GM21786 (cell line): ENCODE results near the gene ZDHHC4.

Source experiments
- ATAC-seq: cut with Tn5 transposase; IDR thresholded peaks from one replicate; pipeline ENCODE4 v1.9.1; 2021; ENCODE audit not compliant: unreplicated experiment

Gene ZDHHC4

GRCh38 chr7:6604458-6604857 is 27.2 kb downstream of the ZDHHC4 start:
- ATAC-seq: no peak

- no peak for ATAC-seq
Measured at GRCh38 chr7:6606866-6607583, 29.8 kb downstream of the ZDHHC4 start.

- no peak for ATAC-seq
Measured at GRCh38 chr7:6607651-6608051, 30.4 kb downstream of the ZDHHC4 start.

DNA sequence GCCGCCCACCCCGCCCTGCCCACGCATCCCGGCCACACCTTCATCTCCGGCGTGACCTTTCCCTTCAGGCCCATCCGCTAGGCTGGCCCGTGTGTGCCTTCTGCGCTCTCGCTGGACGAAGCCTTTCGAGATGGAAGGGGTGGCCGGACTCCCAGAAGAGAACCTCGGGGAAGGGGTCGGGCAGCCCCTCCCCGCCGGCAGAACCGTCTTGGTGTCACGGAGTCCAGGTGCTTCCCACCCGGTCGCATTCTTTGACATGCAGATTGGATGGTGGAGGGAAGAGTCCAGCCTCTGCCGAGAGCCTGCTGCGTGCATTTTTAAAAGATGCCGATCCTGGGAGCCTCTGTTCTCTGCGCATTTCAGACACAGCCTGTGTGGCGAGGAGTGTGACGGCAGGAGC is 30.8 kb downstream of the ZDHHC4 start:
- no peak for ATAC-seq

DNA sequence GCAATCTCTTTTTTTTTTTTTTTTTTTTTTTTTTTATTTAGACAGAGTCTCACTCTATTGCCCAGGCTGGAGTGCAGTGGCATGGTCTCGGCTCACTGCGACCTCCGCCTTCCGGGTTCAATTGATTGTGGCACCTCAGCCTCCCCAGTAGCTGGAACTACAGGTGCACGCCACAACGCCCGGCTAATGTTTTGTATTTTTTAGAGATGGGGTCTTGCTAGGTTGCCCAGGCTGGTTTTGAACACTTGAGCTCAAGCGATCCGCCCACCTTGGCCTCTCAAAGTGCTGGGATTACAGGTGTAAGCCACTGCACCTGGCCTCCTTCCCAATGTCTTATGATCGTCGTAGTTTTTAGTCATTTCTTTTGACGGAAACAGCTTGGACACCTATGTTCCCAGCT is 31.5 kb downstream of the ZDHHC4 start:
- no peak for ATAC-seq

DNA sequence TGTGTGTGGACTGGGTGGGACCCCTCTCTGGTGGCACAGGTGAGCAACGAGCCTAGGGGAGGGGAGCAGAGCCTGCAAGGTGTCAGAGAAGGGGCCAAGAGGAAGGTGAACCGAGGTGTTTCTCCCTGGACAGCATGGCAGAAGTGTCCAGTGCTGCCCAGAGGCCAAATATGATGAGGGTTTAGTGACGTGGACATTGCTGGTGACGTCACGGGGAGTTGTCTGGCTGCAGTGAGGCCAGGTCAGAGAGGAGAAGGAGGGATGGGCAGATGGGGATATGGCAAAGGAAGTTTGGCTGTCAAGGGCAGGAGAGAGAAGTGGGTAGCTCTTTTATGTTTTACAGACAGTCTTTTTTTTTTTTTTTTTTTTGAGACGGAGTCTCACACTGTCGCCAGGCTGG is 35.6 kb downstream of the ZDHHC4 start:
- no peak for ATAC-seq

DNA sequence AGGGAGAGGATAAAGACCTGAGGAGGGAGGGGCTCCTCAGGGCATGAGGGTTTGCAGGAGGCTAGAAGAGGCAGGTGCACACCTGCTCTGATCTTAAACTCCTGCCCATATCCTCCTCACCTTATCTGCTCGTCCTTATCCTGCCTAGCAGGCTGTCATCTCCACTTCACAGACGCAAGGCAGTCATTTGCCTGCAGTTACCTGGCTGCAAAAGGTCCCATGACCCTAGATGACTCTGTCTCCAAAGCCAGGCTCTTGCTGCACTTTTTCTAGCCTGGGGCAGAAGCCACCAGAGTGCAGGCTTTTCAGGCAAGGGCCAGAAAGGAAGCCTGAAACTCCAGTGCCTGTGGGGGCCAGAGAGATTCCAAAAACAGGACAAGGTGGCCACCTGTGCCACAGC is 36.5 kb downstream of the ZDHHC4 start:
- no peak for ATAC-seq

DNA sequence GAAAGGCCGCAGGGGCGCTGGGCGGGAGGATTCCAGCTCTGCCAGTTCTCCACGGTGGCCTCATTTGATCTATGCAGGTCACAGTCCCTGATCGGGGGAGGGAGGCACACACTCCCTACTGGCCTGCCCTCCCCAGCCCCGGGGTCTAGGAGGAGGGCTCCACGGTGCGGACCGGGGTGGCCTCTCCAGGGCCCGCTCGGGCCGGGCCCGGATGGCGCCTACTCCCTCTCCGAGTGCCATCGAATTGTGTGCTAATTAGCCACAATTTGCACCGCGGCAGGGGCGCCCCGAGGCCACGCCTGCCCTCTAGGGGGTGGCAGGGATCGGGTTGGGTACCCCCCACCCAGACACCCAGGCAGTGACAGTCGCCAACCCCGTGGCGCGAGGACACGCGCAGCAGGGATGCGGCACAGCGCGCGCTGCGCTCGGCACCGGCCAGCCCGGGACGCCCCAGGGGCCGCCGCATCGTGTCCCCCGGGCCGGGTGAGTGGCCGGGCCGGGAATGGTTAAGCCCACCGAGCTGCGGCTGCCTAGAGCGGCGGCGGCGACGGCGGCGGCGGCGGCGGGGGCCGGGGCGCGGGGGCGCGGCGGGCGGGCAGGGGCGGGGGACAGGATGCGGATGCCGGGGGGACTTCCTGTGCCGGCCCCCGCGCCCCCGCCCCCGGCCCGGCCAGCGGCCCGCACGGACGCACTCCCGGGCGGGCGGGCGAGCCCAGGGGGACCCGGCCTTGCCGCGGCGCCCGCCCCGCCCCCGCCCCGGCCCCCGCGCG is 37.9 kb downstream of the ZDHHC4 start, which contains the start of gene ZNF853:
Gene ZNF853, plus strand, starts transcription at position 658 of the 770 bp plus-strand sequence. CDS start 565 bp downstream, outside the sequence.
- ATAC-seq: no peak

DNA sequence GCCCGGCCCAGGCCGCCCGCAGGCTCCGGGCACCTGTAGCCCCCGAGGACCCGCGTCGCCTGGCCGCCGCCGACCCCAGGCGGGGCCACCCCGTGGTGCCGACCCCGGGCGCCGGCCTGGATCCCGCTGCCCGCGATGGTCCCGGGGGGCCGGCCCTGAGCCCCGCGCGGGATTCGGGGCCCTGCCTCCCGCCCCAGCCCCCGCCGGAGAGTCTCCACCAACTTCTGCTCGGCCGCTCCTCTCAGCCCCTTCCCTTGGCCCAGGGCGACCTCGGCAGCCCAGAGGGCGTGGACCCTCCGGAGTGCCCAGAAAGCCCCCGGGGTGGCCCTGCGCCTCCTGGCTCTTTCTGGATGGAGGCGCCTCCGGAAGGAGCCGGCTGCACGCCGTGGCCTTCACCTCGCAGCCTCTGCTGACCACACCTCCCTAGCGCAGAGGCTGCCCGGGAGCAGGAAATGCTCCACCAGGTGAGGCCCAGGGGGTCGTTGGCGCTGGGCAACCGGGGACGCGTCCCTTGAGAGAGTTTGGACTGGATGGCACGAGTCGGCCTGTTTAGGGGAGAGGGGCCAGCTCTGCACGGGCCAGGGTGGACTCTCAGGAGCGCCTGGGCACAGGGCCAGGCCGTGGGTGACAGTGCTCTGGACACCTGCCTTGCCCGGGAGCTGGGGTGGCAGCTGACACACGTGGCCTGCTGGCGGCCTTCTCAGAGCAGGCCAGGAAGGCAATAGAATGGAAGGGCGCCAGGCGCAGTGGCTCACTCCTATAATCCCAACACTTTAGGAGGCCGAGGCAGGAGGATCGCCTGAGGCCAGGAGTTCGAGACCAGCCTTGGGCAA is 38.7 kb downstream of the ZDHHC4 start:
- no peak for ATAC-seq

GRCh38 chr7:6616854-6617643 is 39.8 kb downstream of the ZDHHC4 start:
- ATAC-seq: no peak

DNA sequence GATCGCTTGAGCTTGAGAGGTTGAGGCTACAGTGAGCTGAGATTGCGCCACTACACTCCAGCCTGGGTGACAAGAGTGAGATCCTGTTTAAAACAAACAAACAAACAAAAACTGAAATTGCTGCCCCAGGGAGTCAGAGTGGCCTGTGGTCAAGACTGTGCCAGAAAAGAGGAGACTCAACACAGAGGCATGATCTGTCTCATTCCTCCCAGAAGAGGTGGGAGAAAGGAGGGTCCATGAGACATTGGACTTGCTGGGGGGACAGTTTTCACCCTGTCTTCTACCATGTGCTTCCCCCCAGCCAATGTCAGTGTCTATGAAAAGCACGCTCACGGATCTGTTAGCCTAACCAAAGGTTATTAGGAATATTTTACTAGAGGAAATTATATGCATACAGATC is 41.4 kb downstream of the ZDHHC4 start:
- no peak for ATAC-seq

GRCh38 chr7:6619961-6620360 is 42.7 kb downstream of the ZDHHC4 start:
- no peak for ATAC-seq

- ATAC-seq: no peak
Measured at GRCh38 chr7:6621195-6622133, 44.2 kb downstream of the ZDHHC4 start.

DNA sequence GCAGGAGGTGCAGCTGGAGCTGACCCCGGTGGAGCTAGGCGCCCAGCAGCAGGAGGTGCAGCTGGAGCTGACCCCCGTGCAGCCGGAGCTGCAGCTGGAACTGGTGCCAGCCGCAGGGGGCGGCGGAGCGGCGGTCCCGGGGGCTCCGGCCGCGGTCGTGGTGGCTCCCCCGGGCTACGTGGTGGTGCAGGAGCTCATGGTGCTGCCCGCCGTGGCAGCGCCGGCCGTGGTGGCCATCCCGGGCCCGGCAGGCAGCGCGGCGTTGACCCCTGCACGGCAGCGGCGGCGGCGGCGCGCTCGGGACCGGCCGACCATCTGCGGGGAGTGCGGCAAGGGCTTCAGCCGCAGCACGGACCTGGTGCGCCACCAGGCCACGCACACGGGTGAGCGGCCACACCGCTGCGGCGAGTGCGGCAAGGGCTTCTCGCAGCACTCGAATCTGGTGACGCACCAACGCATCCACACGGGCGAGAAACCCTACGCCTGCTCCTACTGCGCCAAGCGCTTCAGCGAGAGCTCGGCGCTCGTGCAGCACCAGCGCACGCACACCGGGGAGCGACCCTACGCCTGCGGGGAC is 45.0 kb downstream of the ZDHHC4 start:
- no peak for ATAC-seq

DNA sequence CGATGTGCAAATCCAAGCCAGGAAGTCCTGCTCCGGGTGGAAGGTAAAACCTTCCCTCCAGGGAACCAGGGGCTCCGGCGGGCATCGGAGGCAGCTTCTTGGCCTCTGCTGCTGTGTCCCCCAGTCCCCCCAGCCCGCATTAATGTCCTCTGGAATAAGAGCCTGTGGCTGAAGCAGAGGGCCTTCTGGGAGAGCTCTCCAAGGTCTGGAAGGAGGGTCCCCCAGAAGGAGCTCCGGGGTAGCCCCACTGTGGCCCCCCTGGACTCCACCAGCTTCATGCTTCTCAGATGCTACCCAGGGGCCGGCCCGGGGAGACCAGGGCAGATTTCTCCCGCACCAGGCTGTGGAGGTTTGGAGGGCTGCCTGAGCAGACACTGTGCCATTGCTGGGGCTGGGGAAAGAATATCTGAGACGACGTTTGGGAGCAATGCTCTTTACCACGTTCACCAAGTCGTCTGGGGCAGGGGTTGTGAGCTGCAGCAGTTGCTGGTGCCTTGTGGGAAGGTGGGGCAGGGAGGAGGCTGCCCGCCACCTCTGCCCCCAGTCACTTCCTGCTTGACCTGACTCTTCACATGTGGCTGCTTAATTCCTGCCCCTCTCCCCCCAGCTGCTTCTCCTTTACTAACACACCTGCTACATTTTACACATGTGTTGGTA is 46.5 kb downstream of the ZDHHC4 start:
- peak; percentile 58 for ATAC-seq

DNA sequence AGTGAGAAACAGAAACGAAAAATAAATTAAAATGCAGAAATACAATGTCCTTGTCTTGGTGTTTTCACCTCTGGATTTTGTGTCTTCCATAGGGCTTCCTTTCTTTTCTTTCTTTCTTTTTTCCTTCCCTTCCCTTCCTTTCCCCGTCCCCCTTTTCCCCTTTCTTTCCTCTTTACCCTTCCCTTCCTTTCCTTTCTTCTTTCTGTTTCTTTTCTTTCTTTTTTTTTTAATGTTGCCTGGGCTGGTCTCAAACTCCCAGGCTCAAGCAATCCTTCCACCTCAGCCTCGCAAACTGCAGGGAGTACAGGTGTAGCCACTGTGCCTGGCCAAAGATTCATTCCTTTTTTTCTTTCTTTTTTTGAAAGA is 47.0 kb downstream of the ZDHHC4 start:
- no peak for ATAC-seq

DNA sequence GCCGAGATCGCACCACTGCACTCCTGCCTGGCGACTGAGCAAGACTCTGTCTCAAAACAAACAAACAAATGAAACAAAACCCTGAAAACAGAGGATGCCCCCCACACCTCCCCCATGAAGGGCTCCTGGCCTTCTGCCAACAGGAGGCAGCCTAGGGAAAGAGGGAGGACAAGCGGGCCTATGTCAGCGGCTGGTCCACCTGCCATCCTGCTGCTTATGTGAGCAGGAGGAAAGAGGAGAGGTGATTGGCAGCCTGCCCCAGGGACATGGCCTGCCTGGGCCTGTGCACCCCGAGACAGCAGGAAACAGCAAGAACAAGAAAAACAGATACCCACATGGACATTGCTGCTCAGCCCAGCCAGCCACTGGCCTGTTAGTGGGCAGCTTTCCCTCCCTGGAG is 50.8 kb downstream of the ZDHHC4 start:
- no peak for ATAC-seq

- no peak for ATAC-seq
Measured at GRCh38 chr7:6630007-6630849, 53.0 kb downstream of the ZDHHC4 start.
